Cardiac muscle cell (in vitro differentiated cells and primary cell): ENCODE measurements around the gene SHISA6. TPM values are rescaled to one million over a fixed set of nuclear protein-coding genes. Genes with fewer than 3 reads are reported as not detected.

Experiments
- DNase-seq, 2 donors: peaks; one replicate each; pipeline versions ENCODE4 v3.0.0 to v3.0.0-alpha.2; 2010 to 2017; ENCODE audit warnings: low read depth in 1 of 2, low spot score in 1 of 2
- H3K27ac ChIP-seq: fragments of 200-600 bp; sonication (generic); 2 replicates; pipeline ENCODE4 v1.5.1; 2016
- H3K27me3 ChIP-seq: fragments of 200-600 bp; sonication (generic); 2 replicates; pipeline ENCODE4 v1.6.0; 2016; ENCODE audit warnings: control low read depth
- H3K36me3 ChIP-seq: fragments of 200-600 bp; sonication (generic); 2 replicates; pipeline ENCODE4 v1.5.1; 2016; ENCODE audit warnings: control low read depth
- H3K4me1 ChIP-seq: fragments of 200-600 bp; sonication (generic); 2 replicates; pipeline ENCODE4 v1.8.1; 2017; ENCODE audit warnings: low read depth, mild to moderate bottlenecking, mixed run types
- H3K4me3 ChIP-seq: fragments of 200-600 bp; sonication (generic); 2 replicates; pipeline ENCODE4 v1.5.1; 2016; ENCODE audit warnings: mild to moderate bottlenecking
- H3K9me3 ChIP-seq: fragments of 200-600 bp; sonication (generic); 2 replicates; pipeline ENCODE4 v1.5.1; 2017; ENCODE audit warnings: low read depth, mild to moderate bottlenecking, control low read depth
- polyA plus RNA-seq: library from polyadenylated mRNA; unstranded; fragments of >200 nt; fragmentation: Nextera tagmentation; extraction: Ambion mirVana; gene quantifications from 2 replicates; pipeline ENCODE4 v1.2.1, GENCODE V29; 2016
- total RNA-seq: library from RNA; depleted of rRNA; stranded (reverse); fragments of >200 nt; gene quantifications from 2 replicates; pipeline ENCODE4 v1.2.3, GENCODE V29; 2016
- TF ChIP-seq, protein P1 (sequence below): IDR thresholded peaks from 2 replicates; pipeline ENCODE4 v1.5.1; 2012; ENCODE audit warnings: low read depth, mild to moderate bottlenecking, low read length

SHISA6 gene
- total and polyA plus RNA-seq, 2 experiments from 2014 or later, result 0.17 to 0.45 TPM

DNA sequence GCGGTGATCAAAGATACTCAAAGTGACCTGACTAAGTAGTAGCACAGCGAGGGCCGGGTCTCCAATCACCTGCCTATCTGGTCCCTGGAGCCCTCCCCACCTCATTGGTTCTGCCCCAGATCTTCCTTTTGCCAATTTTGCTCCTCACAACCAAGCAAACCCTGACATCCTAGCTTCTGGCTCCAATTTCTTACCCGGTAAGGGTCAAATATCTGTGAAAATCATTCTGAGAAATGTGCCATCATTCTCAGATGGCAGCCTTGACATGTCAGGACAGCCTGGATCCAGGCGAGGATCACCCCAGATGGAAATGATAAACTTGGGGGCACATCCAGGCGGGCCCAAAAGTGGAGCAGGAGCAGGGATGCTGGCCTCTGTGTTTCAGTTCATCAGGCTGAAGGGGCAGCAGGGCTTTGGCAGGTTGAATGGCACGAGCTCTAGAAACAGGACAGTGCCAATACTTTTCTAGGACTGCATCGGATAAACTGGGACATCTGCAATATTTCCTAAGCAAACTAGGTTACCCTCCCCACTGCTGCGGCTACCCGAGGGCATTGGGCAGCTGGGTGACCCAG, 83.9 kb downstream of the SHISA6 start:
- no peak for DNase-seq
- TF ChIP-seq, protein P1, sequence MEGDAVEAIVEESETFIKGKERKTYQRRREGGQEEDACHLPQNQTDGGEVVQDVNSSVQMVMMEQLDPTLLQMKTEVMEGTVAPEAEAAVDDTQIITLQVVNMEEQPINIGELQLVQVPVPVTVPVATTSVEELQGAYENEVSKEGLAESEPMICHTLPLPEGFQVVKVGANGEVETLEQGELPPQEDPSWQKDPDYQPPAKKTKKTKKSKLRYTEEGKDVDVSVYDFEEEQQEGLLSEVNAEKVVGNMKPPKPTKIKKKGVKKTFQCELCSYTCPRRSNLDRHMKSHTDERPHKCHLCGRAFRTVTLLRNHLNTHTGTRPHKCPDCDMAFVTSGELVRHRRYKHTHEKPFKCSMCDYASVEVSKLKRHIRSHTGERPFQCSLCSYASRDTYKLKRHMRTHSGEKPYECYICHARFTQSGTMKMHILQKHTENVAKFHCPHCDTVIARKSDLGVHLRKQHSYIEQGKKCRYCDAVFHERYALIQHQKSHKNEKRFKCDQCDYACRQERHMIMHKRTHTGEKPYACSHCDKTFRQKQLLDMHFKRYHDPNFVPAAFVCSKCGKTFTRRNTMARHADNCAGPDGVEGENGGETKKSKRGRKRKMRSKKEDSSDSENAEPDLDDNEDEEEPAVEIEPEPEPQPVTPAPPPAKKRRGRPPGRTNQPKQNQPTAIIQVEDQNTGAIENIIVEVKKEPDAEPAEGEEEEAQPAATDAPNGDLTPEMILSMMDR, result no peak
- Histone ChIP-seq H3K36me3 (no peaks in the 10 kb centered on the region), H3K4me1 (no peaks in the 10 kb centered on the region), H3K27ac (no peak overlapping the region), H3K27me3 (no peaks in the 10 kb centered on the region), H3K9me3 (no peaks in the 10 kb centered on the region), H3K4me3 (no peak overlapping the region)

DNA sequence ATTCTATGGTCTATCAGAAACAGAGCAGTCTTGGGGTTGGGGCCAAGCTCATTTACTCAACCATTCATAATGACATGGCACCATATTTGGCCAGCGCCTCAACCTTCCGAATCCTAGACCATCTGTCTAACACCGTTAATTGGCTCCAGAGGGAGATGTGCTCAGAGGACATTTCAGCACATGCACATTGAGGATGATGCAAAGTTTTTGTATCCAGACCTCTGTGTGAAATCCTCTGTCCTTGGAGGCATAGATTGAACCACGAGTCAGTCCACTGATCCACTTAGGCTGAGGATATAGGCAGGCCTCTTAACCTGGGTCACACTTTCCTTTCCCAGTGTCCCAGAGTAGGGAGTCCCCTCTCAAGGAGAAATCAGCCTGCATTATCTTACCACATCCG, 85.5 kb downstream of the SHISA6 start:
- Histone ChIP-seq H3K9me3 (no peaks in the 10 kb centered on the region), H3K27ac (no peak overlapping the region), H3K4me1 (no peaks in the 10 kb centered on the region), H3K27me3 (no peaks in the 10 kb centered on the region), H3K36me3 (no peaks in the 10 kb centered on the region), H3K4me3 (no peak overlapping the region)
- TF ChIP-seq, protein P1, result no peak
- no peak for DNase-seq

DNA sequence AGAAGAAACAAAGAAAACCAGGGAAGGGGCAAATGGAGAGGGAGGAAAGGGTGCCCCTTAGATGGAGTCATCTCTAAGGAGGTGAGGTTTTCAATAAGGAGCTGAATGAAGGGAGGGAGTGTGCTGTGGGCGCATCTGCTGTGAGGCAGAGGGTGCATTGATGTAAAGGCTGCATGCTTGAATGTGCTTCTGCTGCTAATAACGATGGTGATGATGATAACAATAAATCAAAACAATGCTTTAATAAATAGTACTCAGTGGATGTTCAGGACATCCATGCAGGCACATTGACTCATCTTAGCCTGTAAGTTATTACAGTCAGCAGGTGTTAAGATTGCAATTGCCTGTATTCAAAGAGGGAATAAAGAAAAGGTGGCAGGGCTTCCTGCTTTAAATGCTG, 87.8 kb downstream of the SHISA6 start:
- no peak overlapping the region for H3K4me3 ChIP-seq
- TF ChIP-seq, protein P1, result no peak
- no peaks in the 10 kb centered on the region for H3K9me3 ChIP-seq
- no peaks in the 10 kb centered on the region for H3K27me3 ChIP-seq
- no peaks in the 10 kb centered on the region for H3K4me1 ChIP-seq
- no peak for DNase-seq
- no peak overlapping the region for H3K27ac ChIP-seq
- no peaks in the 10 kb centered on the region for H3K36me3 ChIP-seq

DNA sequence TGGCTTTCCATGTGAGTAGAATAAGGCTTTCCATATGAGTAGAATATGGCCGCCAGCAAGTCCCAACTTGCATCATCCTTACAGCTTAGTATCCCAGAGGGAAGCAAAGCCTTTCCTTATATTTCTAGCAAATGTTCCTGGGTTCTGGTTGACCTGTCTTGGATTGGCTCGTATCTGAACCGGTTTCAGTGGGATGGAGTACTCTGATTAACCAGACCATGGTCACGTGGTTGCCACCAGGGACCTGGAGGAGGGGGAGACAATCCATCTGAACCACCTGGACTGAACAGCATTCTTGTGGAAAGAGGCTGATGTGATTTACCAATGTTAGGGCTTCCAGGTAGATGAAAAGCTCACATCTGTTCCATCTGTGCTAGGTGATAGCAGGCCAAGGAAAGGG, 89.0 kb downstream of the SHISA6 start:
- no peak overlapping the region for H3K27ac ChIP-seq

DNA sequence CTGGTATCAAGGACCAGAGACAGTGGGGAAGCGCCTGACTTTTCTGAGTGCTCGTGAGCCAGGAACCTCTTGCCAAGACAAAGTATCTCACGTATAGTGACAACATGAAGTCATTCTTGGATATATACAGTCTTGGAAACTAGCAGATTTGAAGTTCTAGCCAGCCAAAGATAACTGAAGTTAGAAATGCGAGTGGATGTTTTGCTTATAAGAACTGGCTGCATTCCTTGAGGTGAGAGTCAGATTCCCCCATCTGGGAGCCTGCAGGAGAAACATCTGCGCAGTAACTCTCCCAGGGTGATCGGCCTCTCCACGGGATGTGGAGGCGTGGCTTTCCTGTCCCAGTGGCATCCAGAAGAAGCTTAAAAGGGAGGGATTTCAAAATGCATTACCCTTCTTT, 89.8 kb downstream of the SHISA6 start:
- Histone ChIP-seq H3K9me3 (no peaks in the 10 kb centered on the region), H3K4me1 (no peaks in the 10 kb centered on the region), H3K36me3 (no peaks in the 10 kb centered on the region), H3K27me3 (no peaks in the 10 kb centered on the region), H3K27ac (no peak overlapping the region), H3K4me3 (no peak overlapping the region)
- TF ChIP-seq, protein P1, result no peak
- DNase-seq, result peak; percentile 1 to 15

More for the DNA sequence above, 89.0 kb downstream of the SHISA6 start:
- Histone ChIP-seq H3K27me3 (no peaks in the 10 kb centered on the region), H3K36me3 (no peaks in the 10 kb centered on the region), H3K9me3 (no peaks in the 10 kb centered on the region), H3K4me1 (no peaks in the 10 kb centered on the region), H3K4me3 (no peak overlapping the region)
- no peak for DNase-seq
- TF ChIP-seq, protein P1, result no peak
